GM18867 (cell line): Measurements from ENCODE around the gene MAML2.

ENCODE experiments used
- ATAC-seq: cut with Tn5 transposase; IDR thresholded peaks from one replicate; pipeline ENCODE4 v1.9.1; 2021; ENCODE audit warnings: mild to moderate bottlenecking, moderate library complexity; ENCODE audit not compliant: unreplicated experiment

Gene MAML2

GRCh38 chr11:96055706-96056387, 287.1 kb downstream of the MAML2 start:
- ATAC-seq, result no peak

DNA sequence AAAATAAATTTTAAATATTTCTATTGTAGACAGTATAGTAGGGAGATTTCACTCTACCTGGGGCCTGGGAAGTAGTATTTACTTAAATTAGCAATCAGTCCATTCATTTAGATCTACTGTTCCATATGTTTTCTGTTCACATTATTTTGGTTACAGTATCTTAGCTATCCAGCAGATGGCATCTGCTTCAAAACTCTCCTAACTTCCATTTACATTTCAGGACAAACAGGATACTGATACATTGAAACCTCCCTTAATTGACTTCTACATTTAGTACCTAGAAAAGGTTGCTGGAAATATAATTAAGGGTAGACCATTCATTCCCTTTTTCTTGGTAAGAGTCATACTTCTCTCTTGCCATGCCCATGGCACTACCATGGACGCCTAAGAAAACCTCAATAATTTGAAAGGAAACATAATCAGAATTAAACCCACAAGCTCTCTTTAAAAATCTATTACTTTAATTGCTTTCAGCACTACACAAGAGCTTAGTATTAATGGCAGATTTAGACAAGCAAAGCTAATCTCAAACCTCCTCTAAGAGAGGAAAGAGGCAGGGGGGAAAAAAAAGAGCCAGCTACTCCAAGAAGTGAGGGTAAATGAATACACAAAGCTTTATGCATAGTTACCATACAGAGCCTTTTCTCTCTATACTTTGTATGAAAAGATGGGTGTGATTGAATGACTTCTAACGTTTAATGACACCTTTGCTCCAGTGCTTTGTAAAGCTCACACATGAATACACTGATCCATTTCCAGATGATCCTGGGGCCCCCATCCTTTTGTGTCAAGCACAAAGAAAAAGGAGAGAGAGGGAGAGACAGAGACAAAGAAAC, 287.9 kb downstream of the MAML2 start:
- no peak for ATAC-seq

GRCh38 chr11:96052921-96053651, 289.9 kb downstream of the MAML2 start:
- ATAC-seq, result peak; percentile 29

GRCh38 chr11:96051820-96052219, 291.2 kb downstream of the MAML2 start:
- ATAC-seq, result peak; percentile 93

GRCh38 chr11:96050435-96051182, 292.4 kb downstream of the MAML2 start:
- ATAC-seq, result no peak

GRCh38 chr11:96049426-96049825, 293.6 kb downstream of the MAML2 start:
- no peak for ATAC-seq

DNA sequence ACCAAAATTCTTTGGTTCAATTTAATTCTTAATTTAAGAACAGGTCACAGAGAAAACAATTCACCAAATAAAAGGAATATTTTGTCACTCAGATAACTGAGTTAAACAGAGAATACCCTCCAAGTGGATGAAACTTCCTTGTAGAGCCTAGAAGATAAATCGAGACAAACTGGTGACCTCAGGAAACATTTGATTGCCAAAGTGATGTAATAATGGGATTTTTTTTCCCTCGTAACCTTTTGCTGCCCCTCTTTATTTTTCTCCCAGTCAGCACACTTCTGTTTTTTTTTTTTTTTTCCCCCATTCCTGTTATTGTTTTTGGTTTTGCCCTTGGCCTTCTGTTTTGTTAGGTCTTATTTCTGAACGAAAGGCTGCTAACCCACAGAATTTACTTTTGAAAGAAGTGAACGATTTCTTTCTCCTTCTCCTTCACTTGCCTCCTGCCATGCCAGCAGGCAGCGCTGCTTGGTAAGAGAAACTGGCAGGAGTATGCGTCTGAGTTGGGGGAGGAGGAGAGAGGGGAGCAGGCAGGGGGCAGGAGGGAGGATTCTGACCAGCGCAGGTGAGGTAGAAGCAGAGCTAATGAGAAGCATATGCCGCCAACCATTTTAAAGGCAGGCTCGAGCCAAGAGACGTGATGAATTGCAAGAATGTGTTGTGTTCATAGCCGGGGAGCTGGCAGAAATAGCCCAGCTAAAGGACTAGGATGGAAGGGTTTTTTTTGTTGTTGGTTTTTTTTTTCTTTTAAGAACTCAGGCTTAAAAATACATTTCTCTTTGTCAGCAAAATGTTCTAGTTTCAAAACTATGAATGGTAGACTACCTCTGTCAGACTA, 297.2 kb downstream of the MAML2 start:
- no peak for ATAC-seq

GRCh38 chr11:96044747-96045146, 298.2 kb downstream of the MAML2 start:
- no peak for ATAC-seq

GRCh38 chr11:96044311-96044710, 298.7 kb downstream of the MAML2 start:
- no peak for ATAC-seq

GRCh38 chr11:96043291-96043690, 299.7 kb downstream of the MAML2 start:
- ATAC-seq, result no peak

DNA sequence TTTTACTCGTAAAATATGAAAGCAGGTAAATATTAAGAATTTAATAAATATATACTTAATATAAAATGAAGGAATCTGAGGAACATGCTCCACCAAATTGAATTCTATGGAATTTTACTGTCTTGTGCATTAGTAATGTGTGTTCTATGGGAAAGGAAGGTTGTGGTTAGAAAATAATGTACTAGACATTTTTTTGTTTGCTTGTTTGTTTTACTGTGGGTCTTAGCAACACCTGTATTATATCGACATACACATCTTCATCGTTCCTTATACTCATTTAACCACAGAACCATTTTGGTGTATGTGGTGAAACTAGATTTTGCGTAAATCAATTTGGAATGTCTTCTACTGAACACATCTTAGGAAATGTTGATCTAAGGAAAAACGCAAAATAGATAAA, 304.9 kb downstream of the MAML2 start:
- ATAC-seq, result no peak

- no peak for ATAC-seq
Measured at GRCh38 chr11:96037405-96037949, 305.5 kb downstream of the MAML2 start.

DNA sequence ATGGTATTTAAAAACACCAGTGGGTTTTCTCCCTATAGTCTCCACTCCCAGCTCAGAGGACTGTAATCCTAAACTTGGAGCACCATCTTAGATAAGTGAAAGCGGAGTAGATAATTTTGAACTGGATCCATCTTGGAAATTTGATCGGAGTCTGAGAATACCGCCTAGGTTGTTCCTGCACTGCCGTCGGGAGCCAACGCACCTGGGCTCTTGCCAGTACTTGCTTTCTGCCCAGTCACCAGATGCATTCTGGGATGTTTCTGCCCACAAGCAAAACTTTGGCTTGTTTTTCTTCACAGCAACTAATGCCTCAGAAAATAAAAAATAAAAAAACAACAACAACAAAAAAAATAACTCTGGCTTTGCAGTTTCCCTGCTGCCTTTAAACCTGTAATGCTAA, 306.1 kb downstream of the MAML2 start:
- ATAC-seq, result no peak

- no peak for ATAC-seq
Measured at GRCh38 chr11:96035740-96036078, 307.3 kb downstream of the MAML2 start.

GRCh38 chr11:96035031-96035739, 307.8 kb downstream of the MAML2 start:
- ATAC-seq, result no peak

GRCh38 chr11:96033599-96033998, 309.4 kb downstream of the MAML2 start:
- ATAC-seq, result no peak

DNA sequence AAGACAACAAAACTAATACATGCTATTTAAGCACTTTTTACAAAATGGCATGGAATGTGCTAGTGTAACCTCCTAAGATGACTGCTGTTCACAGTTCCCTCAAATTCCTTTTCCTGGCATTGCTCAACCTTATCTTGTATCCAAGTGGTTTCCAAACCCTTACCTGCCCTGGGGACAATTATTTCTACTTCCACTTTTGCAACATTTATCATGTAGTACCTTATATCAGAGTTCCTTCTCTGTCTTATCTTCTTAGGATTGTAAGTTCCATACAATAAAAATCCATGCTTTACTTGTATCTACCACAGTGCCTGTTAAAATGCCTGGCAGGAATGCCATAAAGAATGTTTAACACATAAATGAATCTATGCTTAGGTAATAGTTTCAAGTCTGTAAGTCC, 309.9 kb downstream of the MAML2 start:
- no peak for ATAC-seq

GRCh38 chr11:96028746-96029145, 314.2 kb downstream of the MAML2 start:
- ATAC-seq, result no peak

GRCh38 chr11:96027021-96027420, 316.0 kb downstream of the MAML2 start:
- ATAC-seq, result no peak
